SK-N-SH (cell line): ENCODE results near the gene CCDC187. TPM values are rescaled to one million over a fixed set of nuclear protein-coding genes. Genes with fewer than 3 reads are reported as not detected.
A peak's percentile ranks its signal among the peaks of the same experiment; 100 is the strongest.

Experiments
- CTCF ChIA-PET: fragments of 300-600, 350-600 bp; formaldehyde crosslinking; extraction: SDS; loops from one replicate; lab custom pipeline; 2021; lab: Yijun Ruan, JAX
- POLR2A ChIA-PET: fragments of 350-600 bp; sonication (Branson Sonifier 250); formaldehyde crosslinking; extraction: SDS; loops from one replicate; lab custom pipeline; 2020; ENCODE audit warnings: antibody characterized with exemption, inconsistent platforms; lab: Yijun Ruan, JAX
- DNase-seq: peaks from one replicate; pipeline ENCODE4 v3.0.0; 2012
- H2AFZ ChIP-seq: fragments of 200-600 bp; sonication (generic); 2 replicates; pipeline ENCODE4 v1.8.1; 2016; ENCODE audit warnings: antibody characterized with exemption, mild to moderate bottlenecking, low read depth
- H3F3A ChIP-seq: fragments of 200-600 bp; sonication (generic); replicated peaks from 2 replicates; pipeline ENCODE3; 2016; ENCODE audit warnings: antibody characterized with exemption, mild to moderate bottlenecking; ENCODE audit not compliant: insufficient read depth
- H3K27ac ChIP-seq, 2 experiments: fragments of 200-500 bp in 1 of 2; fragments of 200-600 bp in 1 of 2; sonication (Bioruptor generic) in 1 of 2; sonication (generic), shearing (Covaris generic) in 1 of 2; 2 replicates each; pipeline versions ENCODE4 v1.5.1 to v1.6.1; 2014 to 2016; ENCODE audit warnings: low read depth in 2 of 2, inconsistent platforms in 1 of 2, low read length in 1 of 2, mild to moderate bottlenecking in 1 of 2, mixed read lengths in 1 of 2
- H3K27me3 ChIP-seq: fragments of 200-600 bp; sonication (generic), shearing (Covaris generic); 2 replicates; pipeline ENCODE4 v1.6.1; 2016; ENCODE audit warnings: mixed run types; ENCODE audit not compliant: insufficient read depth
- H3K36me3 ChIP-seq, 2 experiments: fragments of 200-500 bp in 1 of 2; fragments of 200-600 bp in 1 of 2; sonication (Bioruptor generic) in 1 of 2; sonication (generic) in 1 of 2; replicated peaks in 1 of 2; 2 replicates each; pipeline versions ENCODE3 to v1.5.1; 2014 to 2016; ENCODE audit warnings: low read length in 1 of 2, mild to moderate bottlenecking in 1 of 2; ENCODE audit not compliant: insufficient read depth in 2 of 2, control insufficient read depth in 1 of 2
- H3K4me1 ChIP-seq, 2 experiments: fragments of 200-500 bp in 1 of 2; fragments of 200-600 bp in 1 of 2; sonication (Bioruptor generic) in 1 of 2; sonication (generic), shearing (Covaris generic) in 1 of 2; 2 replicates each; pipeline versions ENCODE4 v1.5.1 to v1.6.1; 2014 to 2016; ENCODE audit warnings: low read depth in 1 of 2, low read length in 1 of 2, mixed run types in 1 of 2; ENCODE audit not compliant: insufficient read depth in 2 of 2, control insufficient read depth in 1 of 2
- H3K4me2 ChIP-seq: fragments of 200-600 bp; sonication (generic), shearing (Covaris generic); 2 replicates; pipeline ENCODE4 v1.6.1; 2017; ENCODE audit warnings: mixed run types
- H3K4me3 ChIP-seq, 2 experiments: fragments of 200-500 bp in 1 of 2; fragments of 200-600 bp in 1 of 2; sonication (Bioruptor generic) in 1 of 2; sonication (generic), shearing (Covaris generic) in 1 of 2; 2 replicates each; pipeline versions ENCODE4 v1.5.1 to v1.8.1; 2014 to 2016; ENCODE audit warnings: low read depth in 2 of 2, inconsistent platforms in 1 of 2, low read length in 1 of 2, mild to moderate bottlenecking in 1 of 2, mixed read lengths in 1 of 2, moderate library complexity in 1 of 2
- H3K79me2 ChIP-seq: fragments of 200-600 bp; sonication (generic); 2 replicates; pipeline ENCODE4 v1.8.1; 2017; ENCODE audit warnings: mild to moderate bottlenecking; ENCODE audit not compliant: insufficient read depth
- H3K9ac ChIP-seq: fragments of 200-600 bp; sonication (generic); 2 replicates; pipeline ENCODE4 v1.6.1; 2017; ENCODE audit warnings: mixed run types
- H3K9me2 ChIP-seq: fragments of 200-600 bp; sonication (generic); 2 replicates; pipeline ENCODE4 v1.6.1; 2017; ENCODE audit warnings: mixed run types
- H3K9me3 ChIP-seq: fragments of 200-600 bp; sonication (generic); 2 replicates; pipeline ENCODE4 v1.6.1; 2017; ENCODE audit warnings: mixed run types, mild to moderate bottlenecking, moderate library complexity
- H4K20me1 ChIP-seq: fragments of 200-600 bp; sonication (generic); 2 replicates; pipeline ENCODE4 v1.6.1; 2017; ENCODE audit warnings: mild to moderate bottlenecking, mixed run types; ENCODE audit not compliant: insufficient read depth
- EZH2phosphoT487 ChIP-seq: fragments of 200-600 bp; sonication (generic); IDR thresholded peaks from 2 replicates; pipeline ENCODE4 v1.6.1; 2017; ENCODE audit warnings: low read depth, mixed run types, mild to moderate bottlenecking, antibody characterized with exemption, moderate library complexity, borderline replicate concordance
- FOSL2 ChIP-seq: IDR thresholded peaks from 2 replicates; pipeline ENCODE4 v1.4.0; 2012; ENCODE audit warnings: low read depth, mild to moderate bottlenecking, moderate library complexity, borderline replicate concordance
- FOXJ3 ChIP-seq: sonication (generic); formaldehyde crosslinking; IDR thresholded peaks from 2 replicates; pipeline ENCODE4 v1.5.1; 2020; ENCODE audit warnings: mild to moderate bottlenecking, missing genetic modification reagents
- FOXM1 ChIP-seq: IDR thresholded peaks from 2 replicates; pipeline ENCODE4 v1.4.0; 2012; ENCODE audit warnings: low read depth, mild to moderate bottlenecking
- GABPA ChIP-seq: IDR thresholded peaks from 2 replicates; pipeline ENCODE4 v1.4.0; 2012; ENCODE audit warnings: low read depth, mild to moderate bottlenecking
- GATA2 ChIP-seq: sonication (generic); formaldehyde crosslinking; IDR thresholded peaks from 2 replicates; pipeline ENCODE4 v1.5.0; 2020; ENCODE audit warnings: mild to moderate bottlenecking, missing genetic modification reagents
- MEF2A ChIP-seq: IDR thresholded peaks from 2 replicates; pipeline ENCODE4 v1.4.0; 2012; ENCODE audit warnings: low read depth, borderline replicate concordance
- NFIC ChIP-seq: IDR thresholded peaks from 2 replicates; pipeline ENCODE4 v1.4.0; 2012; ENCODE audit warnings: borderline replicate concordance
- NRF1 ChIP-seq: IDR thresholded peaks from 2 replicates; pipeline ENCODE4 v1.6.1; 2012; ENCODE audit warnings: low read depth, mild to moderate bottlenecking, low read length
- POLR2AphosphoS5 ChIP-seq: IDR thresholded peaks from 2 replicates; pipeline ENCODE4 v1.6.1; 2012; ENCODE audit warnings: low read depth, low read length
- RXRA ChIP-seq: IDR thresholded peaks from 2 replicates; pipeline ENCODE4 v1.4.0; 2012; ENCODE audit warnings: low read depth, mild to moderate bottlenecking, borderline replicate concordance
- TAF1 ChIP-seq: IDR thresholded peaks from 2 replicates; pipeline ENCODE4 v1.6.1; 2012; ENCODE audit warnings: low read depth, mild to moderate bottlenecking, low read length, moderate library complexity, borderline replicate concordance
- TEAD4 ChIP-seq: IDR thresholded peaks from 2 replicates; pipeline ENCODE4 v1.4.0; 2012; ENCODE audit warnings: mild to moderate bottlenecking, borderline replicate concordance; ENCODE audit not compliant: insufficient read depth
- YY1 ChIP-seq: IDR thresholded peaks from 2 replicates; pipeline ENCODE4 v1.4.0; 2012; ENCODE audit warnings: low read depth, mild to moderate bottlenecking
- WGBS: methylation state at CpG from one replicate; pipeline ENCODE4 v1.1.6; 2017; ENCODE audit warnings: low lambda C conversion rate; 5-methylcytosine and 5-hydroxymethylcytosine counted together
- polyA plus RNA-seq, 3 experiments: library from polyadenylated mRNA; depleted of rRNA; stranded (reverse); fragments of >200 nt; gene quantifications; 2 replicates each; pipeline ENCODE4 v1.2.3, GENCODE V29; 2012
- TF ChIP-seq, protein P1 (sequence below): IDR thresholded peaks from 2 replicates; pipeline ENCODE4; 2012
- TF ChIP-seq, protein P2 (sequence below): IDR thresholded peaks from 2 replicates; pipeline ENCODE4 v1.4.0; 2012; ENCODE audit warnings: low read depth
- TF ChIP-seq, protein P3 (sequence below): IDR thresholded peaks from 2 replicates; pipeline ENCODE4 v1.6.1; 2012; ENCODE audit warnings: mild to moderate bottlenecking, low read depth, low read length, moderate library complexity
- TF ChIP-seq, protein P4 (sequence below): fragments of 200-600 bp; sonication (generic); IDR thresholded peaks from 2 replicates; pipeline ENCODE4 v1.6.1; 2017; ENCODE audit warnings: antibody characterized with exemption, mild to moderate bottlenecking, moderate library complexity
- TF ChIP-seq, protein P5 (sequence below): IDR thresholded peaks from 2 replicates; pipeline ENCODE4 v1.4.0; 2012; ENCODE audit warnings: low read depth, borderline replicate concordance

Gene CCDC187
- polyA plus RNA-seq, 1 of the 3 experiments (the other 2 are of a cell fraction): not detected

DNA sequence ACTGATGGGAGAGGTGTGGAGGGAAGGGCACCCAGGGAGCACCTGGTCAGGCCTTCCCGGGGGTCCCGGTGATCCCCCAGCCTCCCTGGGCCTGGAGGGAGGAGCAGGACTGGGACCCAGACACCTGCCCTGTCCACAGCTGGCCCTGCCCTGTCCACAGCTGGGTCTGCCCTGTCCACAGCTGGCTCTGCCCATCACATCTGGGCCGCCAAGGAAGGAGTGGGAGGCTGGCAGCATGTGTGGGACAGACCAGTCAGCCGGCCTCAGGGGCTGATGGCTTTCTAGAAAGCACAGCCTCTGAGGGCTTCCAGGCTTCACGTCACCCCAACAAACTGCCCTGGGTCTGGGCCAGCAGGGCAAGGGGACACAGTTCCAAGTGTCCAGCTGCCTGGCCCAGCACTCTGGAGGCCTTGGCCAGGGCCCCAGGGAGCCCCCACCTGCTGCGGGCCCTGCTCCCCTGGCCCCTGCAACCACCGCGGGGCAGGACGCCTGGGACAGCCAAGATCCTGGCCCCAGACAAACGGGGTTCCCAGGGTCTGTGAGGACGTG, 47.4 kb upstream of the CCDC187 start:
- WGBS: 49% methylated on average over 3 of the region's 11 CpGs
- TF ChIP-seq YY1 (no peak), TAF1 (no peak), MEF2A (no peak), GABPA (no peak)
- TF ChIP-seq, protein P1, sequence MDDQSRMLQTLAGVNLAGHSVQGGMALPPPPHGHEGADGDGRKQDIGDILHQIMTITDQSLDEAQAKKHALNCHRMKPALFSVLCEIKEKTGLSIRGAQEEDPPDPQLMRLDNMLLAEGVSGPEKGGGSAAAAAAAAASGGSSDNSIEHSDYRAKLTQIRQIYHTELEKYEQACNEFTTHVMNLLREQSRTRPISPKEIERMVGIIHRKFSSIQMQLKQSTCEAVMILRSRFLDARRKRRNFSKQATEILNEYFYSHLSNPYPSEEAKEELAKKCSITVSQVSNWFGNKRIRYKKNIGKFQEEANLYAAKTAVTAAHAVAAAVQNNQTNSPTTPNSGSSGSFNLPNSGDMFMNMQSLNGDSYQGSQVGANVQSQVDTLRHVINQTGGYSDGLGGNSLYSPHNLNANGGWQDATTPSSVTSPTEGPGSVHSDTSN: no peak
- ChIA-PET CTCF (interaction anchor here (1.2 to 4.1 kb wide), 2 partner anchors 10 to 12 kb away, joined by 5 to 23 read pairs; partner anchors contain the start of gene DNLZ), POLR2A (interaction anchor here (1.1 kb wide), 1 partner anchor 10 kb away, joined by 3 read pairs; no protein-coding TSS in a partner anchor)
- no peaks in the 10 kb centered on the region for H3F3A ChIP-seq
- peak overlapping the region; percentile 35 to 44 for H3K4me3 ChIP-seq
- DNase-seq: no peak
- H3K9me2 ChIP-seq: no peaks in the 10 kb centered on the region
- peak overlapping the region; percentile 69 for H3K4me2 ChIP-seq
- no peak overlapping the region for H2AFZ ChIP-seq
- peak overlapping the region; percentile 46; the same call in 1 of the 2 replicates for H3K9ac ChIP-seq
- H3K27me3 ChIP-seq: no peaks in the 10 kb centered on the region
- no peaks in the 10 kb centered on the region for H4K20me1 ChIP-seq
- H3K4me1 ChIP-seq: peaks cover 0 to 67% of the 10 kb centered on the region in 2 experiments; a peak in 1 of 4 replicates
- no peaks in the 10 kb centered on the region for H3K9me3 ChIP-seq
- H3K36me3 ChIP-seq: peaks cover 0 to 6% of the 10 kb centered on the region in 2 experiments
- peak overlapping the region in 1 of 2 experiments; percentile 47; a peak in 2 of 4 replicates for H3K27ac ChIP-seq
- no peaks in the 10 kb centered on the region for H3K79me2 ChIP-seq

DNA sequence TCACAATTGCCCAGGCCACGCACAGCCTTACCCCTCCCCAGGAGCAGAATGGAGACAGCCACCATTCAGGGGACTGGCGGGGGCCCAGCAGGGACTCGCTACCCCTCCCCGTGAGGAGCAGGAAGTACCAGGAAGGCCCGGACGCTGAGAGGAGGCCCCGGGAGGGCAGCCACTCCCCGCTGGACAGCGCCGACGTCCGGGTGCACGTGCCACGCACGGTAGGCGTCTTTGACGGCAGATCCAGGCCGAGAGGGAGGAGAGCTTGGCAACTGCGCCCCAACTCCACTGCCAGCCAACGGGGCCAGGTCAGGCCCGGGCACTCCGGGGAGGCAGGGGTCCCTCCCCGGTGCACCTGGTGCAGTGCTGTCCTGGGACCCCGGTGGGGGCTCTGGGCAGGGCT, 45.7 kb upstream of the CCDC187 start:
- DNase-seq: no peak
- POLR2A ChIA-PET: no interaction called here
- H2AFZ ChIP-seq: no peak overlapping the region
- 88% methylated on average over 5 of the region's 24 CpGs for WGBS
- no peaks in the 10 kb centered on the region for H4K20me1 ChIP-seq
- H3K9ac ChIP-seq: no peak overlapping the region
- H3F3A ChIP-seq: no peaks in the 10 kb centered on the region
- no peak overlapping the region for H3K4me3 ChIP-seq
- CTCF ChIA-PET: interaction anchor here (2.1 kb wide), 1 partner anchor 37 kb away, joined by 9 read pairs; no protein-coding TSS in a partner anchor
- H3K4me2 ChIP-seq: no peak overlapping the region
- H3K9me2 ChIP-seq: no peaks in the 10 kb centered on the region
- H3K4me1 ChIP-seq: peaks cover 0 to 80% of the 10 kb centered on the region in 2 experiments; a peak in 1 of 4 replicates
- no peaks in the 10 kb centered on the region for H3K36me3 ChIP-seq
- no peaks in the 10 kb centered on the region for H3K27me3 ChIP-seq
- no peaks in the 10 kb centered on the region for H3K79me2 ChIP-seq
- no peak overlapping the region; a peak in 1 of 4 replicates for H3K27ac ChIP-seq
- H3K9me3 ChIP-seq: no peaks in the 10 kb centered on the region
- TF ChIP-seq, protein P2, sequence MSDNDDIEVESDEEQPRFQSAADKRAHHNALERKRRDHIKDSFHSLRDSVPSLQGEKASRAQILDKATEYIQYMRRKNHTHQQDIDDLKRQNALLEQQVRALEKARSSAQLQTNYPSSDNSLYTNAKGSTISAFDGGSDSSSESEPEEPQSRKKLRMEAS: no peak
- TF ChIP-seq GATA2 (CRISPR knock-in tag) (no peak), FOXM1 (no peak), FOSL2 (no peak), POLR2AphosphoS5 (no peak), NFIC (no peak), EZH2phosphoT487 (no peak), RXRA (no peak), TEAD4 (no peak), NRF1 (no peak), FOXJ3 (CRISPR knock-in tag) (no peak), GABPA (no peak)
- TF ChIP-seq, protein P3, sequence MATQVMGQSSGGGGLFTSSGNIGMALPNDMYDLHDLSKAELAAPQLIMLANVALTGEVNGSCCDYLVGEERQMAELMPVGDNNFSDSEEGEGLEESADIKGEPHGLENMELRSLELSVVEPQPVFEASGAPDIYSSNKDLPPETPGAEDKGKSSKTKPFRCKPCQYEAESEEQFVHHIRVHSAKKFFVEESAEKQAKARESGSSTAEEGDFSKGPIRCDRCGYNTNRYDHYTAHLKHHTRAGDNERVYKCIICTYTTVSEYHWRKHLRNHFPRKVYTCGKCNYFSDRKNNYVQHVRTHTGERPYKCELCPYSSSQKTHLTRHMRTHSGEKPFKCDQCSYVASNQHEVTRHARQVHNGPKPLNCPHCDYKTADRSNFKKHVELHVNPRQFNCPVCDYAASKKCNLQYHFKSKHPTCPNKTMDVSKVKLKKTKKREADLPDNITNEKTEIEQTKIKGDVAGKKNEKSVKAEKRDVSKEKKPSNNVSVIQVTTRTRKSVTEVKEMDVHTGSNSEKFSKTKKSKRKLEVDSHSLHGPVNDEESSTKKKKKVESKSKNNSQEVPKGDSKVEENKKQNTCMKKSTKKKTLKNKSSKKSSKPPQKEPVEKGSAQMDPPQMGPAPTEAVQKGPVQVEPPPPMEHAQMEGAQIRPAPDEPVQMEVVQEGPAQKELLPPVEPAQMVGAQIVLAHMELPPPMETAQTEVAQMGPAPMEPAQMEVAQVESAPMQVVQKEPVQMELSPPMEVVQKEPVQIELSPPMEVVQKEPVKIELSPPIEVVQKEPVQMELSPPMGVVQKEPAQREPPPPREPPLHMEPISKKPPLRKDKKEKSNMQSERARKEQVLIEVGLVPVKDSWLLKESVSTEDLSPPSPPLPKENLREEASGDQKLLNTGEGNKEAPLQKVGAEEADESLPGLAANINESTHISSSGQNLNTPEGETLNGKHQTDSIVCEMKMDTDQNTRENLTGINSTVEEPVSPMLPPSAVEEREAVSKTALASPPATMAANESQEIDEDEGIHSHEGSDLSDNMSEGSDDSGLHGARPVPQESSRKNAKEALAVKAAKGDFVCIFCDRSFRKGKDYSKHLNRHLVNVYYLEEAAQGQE: no peak
- TF ChIP-seq, protein P4, sequence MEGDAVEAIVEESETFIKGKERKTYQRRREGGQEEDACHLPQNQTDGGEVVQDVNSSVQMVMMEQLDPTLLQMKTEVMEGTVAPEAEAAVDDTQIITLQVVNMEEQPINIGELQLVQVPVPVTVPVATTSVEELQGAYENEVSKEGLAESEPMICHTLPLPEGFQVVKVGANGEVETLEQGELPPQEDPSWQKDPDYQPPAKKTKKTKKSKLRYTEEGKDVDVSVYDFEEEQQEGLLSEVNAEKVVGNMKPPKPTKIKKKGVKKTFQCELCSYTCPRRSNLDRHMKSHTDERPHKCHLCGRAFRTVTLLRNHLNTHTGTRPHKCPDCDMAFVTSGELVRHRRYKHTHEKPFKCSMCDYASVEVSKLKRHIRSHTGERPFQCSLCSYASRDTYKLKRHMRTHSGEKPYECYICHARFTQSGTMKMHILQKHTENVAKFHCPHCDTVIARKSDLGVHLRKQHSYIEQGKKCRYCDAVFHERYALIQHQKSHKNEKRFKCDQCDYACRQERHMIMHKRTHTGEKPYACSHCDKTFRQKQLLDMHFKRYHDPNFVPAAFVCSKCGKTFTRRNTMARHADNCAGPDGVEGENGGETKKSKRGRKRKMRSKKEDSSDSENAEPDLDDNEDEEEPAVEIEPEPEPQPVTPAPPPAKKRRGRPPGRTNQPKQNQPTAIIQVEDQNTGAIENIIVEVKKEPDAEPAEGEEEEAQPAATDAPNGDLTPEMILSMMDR: no peak
- TF ChIP-seq, protein P5, sequence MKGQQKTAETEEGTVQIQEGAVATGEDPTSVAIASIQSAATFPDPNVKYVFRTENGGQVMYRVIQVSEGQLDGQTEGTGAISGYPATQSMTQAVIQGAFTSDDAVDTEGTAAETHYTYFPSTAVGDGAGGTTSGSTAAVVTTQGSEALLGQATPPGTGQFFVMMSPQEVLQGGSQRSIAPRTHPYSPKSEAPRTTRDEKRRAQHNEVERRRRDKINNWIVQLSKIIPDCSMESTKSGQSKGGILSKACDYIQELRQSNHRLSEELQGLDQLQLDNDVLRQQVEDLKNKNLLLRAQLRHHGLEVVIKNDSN: no peak
